Measurements from ENCODE around the gene TMEFF1. TPM values are rescaled to one million over a fixed set of nuclear protein-coding genes. Genes with fewer than 3 reads are reported as not detected.

Gene TMEFF1
- total and polyA plus RNA-seq, 2 of the 8 experiments (the other 6 are each of a cell fraction or from before 2014, with no cell fraction given): 13.5 to 68.2 TPM

DNA sequence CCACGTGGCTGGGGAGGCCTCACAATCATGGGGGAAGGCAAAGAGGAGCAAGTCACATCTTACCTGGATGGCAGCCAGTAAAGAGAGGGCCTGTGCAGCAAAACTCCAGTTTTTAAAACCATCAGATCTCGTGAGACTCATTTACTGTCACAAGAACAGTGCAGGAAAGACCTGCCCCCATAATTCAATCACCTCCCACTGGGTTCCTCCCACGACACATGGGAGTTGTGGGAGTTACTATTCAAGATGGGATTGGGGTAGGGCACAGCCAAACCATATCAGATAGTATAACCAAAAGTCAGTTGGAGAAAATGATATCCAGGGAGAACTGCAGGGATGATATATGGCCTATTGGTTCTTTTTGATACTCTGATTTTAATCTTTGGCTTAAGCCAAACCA is 94.9 kb downstream of the TMEFF1 start:
- Histone ChIP-seq H3K56ac (replicated peaks; ENCODE audit: insufficient read length, low read depth, low read length) (no peak overlapping the region), H3K9me3 (ENCODE audit: insufficient read depth in 2 of 2, low read depth in 1 of 2, low read length in 1 of 2) (no peaks in the 10 kb centered on the region), H3K23ac (ENCODE audit: insufficient read length) (no peak overlapping the region), H3K18ac (ENCODE audit: extremely low read depth, low read length) (no peak overlapping the region), H3K9ac (replicated peaks in 1 of 4; ENCODE audit: extremely low read depth in 1 of 4, low read depth in 3 of 4, low read length in 3 of 4) (no peak overlapping the region), H2AK5ac (ENCODE audit: low read depth, low read length) (no peak overlapping the region), H3K14ac (ENCODE audit: insufficient read length) (no peak overlapping the region), H4K5ac (ENCODE audit: insufficient read length, low read depth, low read length) (no peak overlapping the region), H2BK120ac (replicated peaks; ENCODE audit: low read depth, low read length) (no peak overlapping the region), H3K27ac (ENCODE audit: low read depth, low read length) (no peak overlapping the region), H2BK15ac (ENCODE audit: low read length) (no peak overlapping the region), H3K4ac (replicated peaks; ENCODE audit: insufficient read length, low read depth, low read length) (no peak overlapping the region), H3K4me2 (ENCODE audit: insufficient read depth in 1 of 2, low read depth in 2 of 2, low read length in 2 of 2) (no peak overlapping the region), H3K4me1 (replicated peaks in 1 of 4; ENCODE audit: control insufficient read depth in 3 of 4, insufficient read depth in 4 of 4, low read length in 3 of 4) (peaks cover 0 to 2% (median 0%) of the 10 kb centered on the region in 4 experiments; a peak in 1 of 7 replicates), H2BK12ac (ENCODE audit: low read depth, low read length) (no peak overlapping the region), H4K20me1 (replicated peaks in 1 of 2; ENCODE audit: control insufficient read depth in 1 of 2, insufficient read depth in 2 of 2, low read length in 2 of 2) (peaks cover 0 to 8% of the 10 kb centered on the region in 2 experiments), H3K27me3 (replicated peaks in 1 of 4; ENCODE audit: control insufficient read depth in 3 of 4, extremely low read depth in 1 of 4, insufficient read depth in 3 of 4, low read length in 3 of 4) (no peaks in the 10 kb centered on the region), H3K4me3 (ENCODE audit: extremely low read depth in 1 of 4, insufficient read depth in 2 of 4, low read depth in 3 of 4, low read length in 4 of 4) (no peak overlapping the region), H3K36me3 (ENCODE audit: control insufficient read depth in 2 of 4, insufficient read depth in 4 of 4, low read length in 3 of 4) (peaks cover 0 to 39% (median 27%) of the 10 kb centered on the region in 4 experiments; a peak in 6 of 8 replicates), H4K8ac (ENCODE audit: extremely low read depth, insufficient read depth, low read length) (no peak overlapping the region), H3K79me2 (ENCODE audit: control insufficient read depth in 1 of 2, insufficient read depth in 2 of 2, low read length in 2 of 2) (peaks cover 0 to 11% of the 10 kb centered on the region in 2 experiments; a peak in 1 of 4 replicates), H3K79me1 (ENCODE audit: low read depth, low read length) (0 out of 2 replicates have a peak, but pooled peaks cover 3% of the 10 kb centered on the region), H2AFZ (ENCODE audit: low read length) (no peak overlapping the region), H3K23me2 (ENCODE audit: low read depth, low read length) (no peaks in the 10 kb centered on the region), H2BK20ac (ENCODE audit: low read length) (no peak overlapping the region), H4K91ac (replicated peaks; ENCODE audit: insufficient read length, low read length) (no peak overlapping the region), H2BK5ac (ENCODE audit: low read depth, low read length) (no peak overlapping the region)
- FAIRE-seq (no peak), DNase-seq (ENCODE audit: low read depth in 1 of 2, low spot score in 2 of 2) (no peak)
- ChIA-PET POLR2A (ENCODE audit: partially characterized antibody) (no interaction called here), CTCF (ENCODE audit: partially characterized antibody) (no interaction called here)
- WGBS, 2 experiments (ENCODE audit: extremely low coverage in 1 of 2, insufficient coverage in 1 of 2, insufficient read length in 1 of 2, insufficient replicate concordance in 2 of 2, low coverage in 1 of 2, low lambda C conversion rate in 2 of 2, missing lambda C conversion rate in 1 of 2): 85% methylated on average over 3 of the region's 3 CpGs; no CpG with 5 or more reads in 1 of the 2 experiments
- TF ChIP-seq GABPA (IDR thresholded peaks at IDR 0.05; ENCODE audit: borderline replicate concordance, insufficient read depth, low read length) (no peak), POLR2A (IDR thresholded peaks at IDR 0.05; ENCODE audit: control extremely low read depth in 1 of 2, low read depth in 2 of 2, low read length in 2 of 2) (no peak), ZNF274 (IDR thresholded peaks at IDR 0.05; ENCODE audit: borderline replicate concordance, extremely low read depth, low read length) (no peak), POU5F1 (IDR thresholded peaks at IDR 0.05; ENCODE audit: low read depth, low read length) (no peak)
